GM21786 (cell line): ENCODE data around the gene SPATA31E1.
"Not testable (repeated sequence)": the region's sequence is repeated elsewhere in the genome, so short reads cannot be mapped to it uniquely, and the experiment has no call there.

Experiments
- ATAC-seq: cut with Tn5 transposase; IDR thresholded peaks from one replicate; pipeline ENCODE4 v1.9.1; 2021; ENCODE audit not compliant: unreplicated experiment

Gene SPATA31E1

DNA sequence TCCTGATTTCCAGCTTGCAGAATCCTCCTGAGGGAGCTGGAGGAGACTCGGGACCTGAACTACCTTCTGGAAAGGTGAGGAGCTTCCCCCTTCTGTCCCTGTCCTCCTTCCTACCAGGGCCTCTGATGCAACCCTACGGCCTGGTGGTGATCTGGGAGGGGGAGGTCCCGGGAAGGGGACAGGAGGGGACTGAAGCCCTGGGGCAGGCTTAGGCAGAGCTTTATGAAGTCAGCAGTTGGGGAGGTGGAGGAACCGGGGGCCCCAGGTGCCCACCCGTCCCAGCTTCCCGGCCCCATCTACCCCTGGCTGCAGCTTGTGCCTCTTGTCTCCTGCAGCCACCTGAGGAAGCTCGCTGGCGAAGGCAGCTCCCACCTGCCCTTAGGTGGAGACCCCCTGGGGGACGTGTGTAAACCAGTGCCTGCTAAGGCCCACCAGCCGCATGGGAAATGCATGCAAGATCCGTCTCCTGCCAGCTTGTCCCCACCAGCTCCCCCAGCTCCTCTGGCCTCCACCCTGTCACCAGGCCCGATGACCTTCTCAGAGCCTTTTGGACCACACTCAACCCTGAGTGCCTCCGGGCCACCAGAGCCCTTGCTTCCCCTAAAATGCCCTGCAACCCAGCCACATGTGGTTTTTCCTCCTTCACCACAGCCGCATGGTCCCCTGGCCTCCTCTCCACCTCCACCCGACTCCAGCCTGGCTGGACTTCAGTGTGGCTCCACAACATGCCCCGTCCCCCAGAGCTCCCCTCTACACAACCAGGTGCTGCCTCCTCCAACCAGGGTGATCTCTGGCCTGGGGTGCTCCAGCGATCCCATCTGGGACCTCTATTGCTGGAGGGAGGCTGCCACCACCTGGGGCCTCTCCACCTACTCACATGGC is 2.1 kb downstream of the SPATA31E1 start:
- no peak for ATAC-seq

DNA sequence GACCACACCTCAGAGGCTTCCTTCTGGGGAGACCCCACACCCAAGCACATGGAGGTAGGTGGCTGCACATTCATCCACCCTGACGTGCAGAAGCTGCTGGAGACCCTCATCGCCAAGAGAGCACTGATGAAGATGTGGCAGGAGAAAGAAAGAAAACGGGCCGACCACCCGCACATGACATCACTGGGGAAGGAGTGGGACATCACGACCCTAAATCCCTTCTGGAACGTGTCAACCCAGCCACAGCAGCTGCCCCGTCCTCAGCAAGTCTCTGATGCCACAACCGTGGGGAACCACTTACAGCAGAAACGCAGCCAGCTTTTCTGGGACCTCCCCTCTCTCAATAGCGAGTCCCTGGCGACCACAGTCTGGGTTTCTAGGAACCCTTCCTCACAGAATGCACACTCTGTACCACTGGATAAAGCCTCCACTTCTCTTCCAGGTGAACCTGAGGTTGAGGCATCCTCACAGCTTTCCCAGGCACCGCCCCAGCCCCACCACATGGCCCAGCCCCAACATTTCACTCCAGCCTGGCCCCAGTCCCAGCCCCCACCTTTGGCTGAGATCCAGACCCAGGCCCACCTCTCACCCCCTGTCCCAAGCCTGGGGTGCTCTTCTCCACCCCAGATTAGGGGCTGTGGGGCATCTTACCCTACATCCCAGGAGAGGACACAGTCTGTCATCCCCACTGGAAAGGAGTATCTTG is 3.0 kb downstream of the SPATA31E1 start:
- no peak for ATAC-seq

DNA sequence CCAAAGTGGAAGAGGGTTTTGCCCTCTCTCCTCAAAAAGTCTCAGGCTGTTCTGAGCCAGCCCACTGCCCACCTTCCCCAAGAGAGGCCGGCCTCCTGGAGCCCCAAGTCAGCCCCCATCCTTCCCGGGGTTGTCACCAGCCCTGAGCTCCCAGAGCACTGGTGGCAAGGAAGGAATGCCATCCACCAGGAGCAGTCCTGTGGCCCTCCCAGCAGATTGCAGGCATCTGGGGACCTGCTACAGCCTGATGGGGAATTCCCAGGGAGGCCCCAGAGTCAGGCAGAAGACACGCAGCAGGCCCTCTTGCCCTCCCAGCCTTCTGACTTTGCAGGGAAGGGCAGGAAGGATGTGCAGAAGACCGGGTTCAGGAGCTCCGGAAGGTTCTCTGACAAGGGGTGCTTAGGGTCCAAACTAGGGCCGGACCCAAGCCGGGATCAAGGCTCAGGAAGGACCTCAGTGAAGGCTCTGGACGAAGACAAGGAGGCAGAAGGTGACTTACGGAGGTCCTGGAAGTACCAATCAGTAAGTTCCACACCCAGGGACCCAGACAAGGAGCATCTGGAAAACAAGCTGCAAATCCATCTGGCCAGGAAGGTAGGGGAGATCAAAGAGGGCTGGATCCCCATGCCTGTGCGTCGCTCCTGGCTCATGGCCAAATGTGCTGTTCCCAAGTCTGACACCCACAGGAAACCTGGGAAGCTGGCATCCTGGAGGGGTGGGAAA is 3.7 kb downstream of the SPATA31E1 start:
- no peak for ATAC-seq

DNA sequence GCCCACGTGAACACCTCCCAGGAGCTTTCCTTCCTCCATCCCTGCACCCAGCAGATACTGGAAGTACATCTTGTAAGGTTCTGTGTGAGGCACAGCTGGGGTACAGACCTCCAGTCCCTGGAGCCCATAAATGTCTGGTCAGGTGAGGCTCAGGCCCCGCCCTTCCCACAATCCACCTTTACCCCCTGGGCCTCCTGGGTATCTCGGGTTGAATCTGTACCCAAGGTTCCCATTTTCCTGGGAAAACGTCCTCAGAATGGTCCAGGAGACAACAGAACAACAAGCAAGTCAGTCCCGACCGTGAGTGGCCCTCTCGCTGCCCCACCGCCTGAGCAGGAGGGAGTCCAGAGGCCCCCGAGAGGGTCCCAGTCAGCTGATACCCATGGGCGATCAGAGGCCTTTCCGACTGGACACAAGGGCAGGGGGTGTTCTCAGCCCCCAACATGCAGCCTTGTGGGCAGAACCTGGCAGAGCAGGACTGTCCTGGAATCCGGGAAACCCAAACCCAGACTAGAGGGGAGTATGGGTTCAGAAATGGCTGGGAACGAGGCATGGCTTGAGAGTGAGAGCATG is 4.3 kb downstream of the SPATA31E1 start:
- ATAC-seq = no peak

GRCh38 chr9:87887661-87888480 is 5.2 kb downstream of the SPATA31E1 start:
- no peak for ATAC-seq

DNA sequence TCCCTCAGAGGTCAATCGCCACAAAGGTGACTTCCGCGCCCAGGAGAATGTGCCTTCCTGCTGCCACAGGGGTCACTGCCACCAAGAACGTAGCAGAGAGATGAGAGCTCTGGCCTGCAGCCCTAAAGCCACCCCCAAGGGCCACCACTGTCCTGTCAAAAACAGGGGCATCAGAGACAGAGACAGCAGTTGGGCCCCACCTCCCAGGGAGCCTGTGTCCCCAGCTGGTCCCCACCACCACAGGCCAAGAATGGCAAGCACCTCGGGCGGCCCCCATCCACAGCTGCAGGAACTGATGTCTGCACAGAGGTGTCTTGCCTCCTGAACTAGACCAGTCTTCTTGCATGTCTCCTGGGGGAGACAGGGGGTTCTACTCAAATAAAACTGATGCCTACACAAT is 5.8 kb downstream of the SPATA31E1 start:
- ATAC-seq = no peak

- ATAC-seq = no peak
These were observed 6.6 kb downstream of the SPATA31E1 start for GRCh38 chr9:87889065-87889881.

- no peak for ATAC-seq
These were observed 7.2 kb downstream of the SPATA31E1 start for GRCh38 chr9:87889882-87890252.

DNA sequence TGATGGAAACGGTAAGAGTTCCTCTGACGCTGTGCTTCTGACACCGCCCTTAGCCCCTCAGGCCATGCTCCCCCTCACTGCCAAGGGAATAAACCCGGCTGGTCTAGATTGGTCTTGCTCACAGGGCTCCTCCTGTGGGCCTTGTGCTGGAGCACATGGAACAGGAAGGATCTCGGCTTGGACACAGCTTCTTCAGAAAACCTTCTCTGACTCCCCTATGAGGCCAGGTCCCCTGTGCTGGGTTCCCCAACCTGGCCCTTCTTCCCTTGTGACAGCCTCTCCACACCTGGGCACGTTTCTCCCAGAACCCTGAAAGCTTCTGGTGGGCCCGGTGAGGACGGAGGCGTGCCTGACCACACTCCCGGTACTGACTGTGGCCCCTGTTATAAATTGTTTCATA is 8.2 kb downstream of the SPATA31E1 start:
- no peak for ATAC-seq

DNA sequence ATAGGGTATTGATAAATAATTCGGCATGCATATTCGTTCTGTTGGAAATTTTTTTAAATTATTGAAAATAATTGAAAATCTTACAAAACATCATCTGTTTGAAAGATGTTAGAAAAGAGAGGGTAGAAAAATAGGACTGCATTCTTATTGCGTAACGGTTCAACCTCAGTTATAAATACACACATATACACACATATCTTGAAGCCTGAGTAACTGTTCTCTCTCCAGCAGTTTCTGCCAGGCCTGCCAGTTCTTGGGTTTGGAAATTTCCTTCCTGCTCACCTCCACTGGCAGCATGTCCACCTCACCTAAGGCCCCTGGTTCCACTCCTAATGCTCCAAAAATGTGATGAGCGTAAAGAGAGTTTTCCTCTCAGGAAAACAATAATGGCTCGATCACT is 9.1 kb downstream of the SPATA31E1 start:
- no peak for ATAC-seq

GRCh38 chr9:87892956-87893355 is 10.3 kb downstream of the SPATA31E1 start:
- no peak for ATAC-seq

GRCh38 chr9:87894998-87895625 is 12.4 kb downstream of the SPATA31E1 start:
- ATAC-seq = no peak

GRCh38 chr9:87896891-87897290 is 14.2 kb downstream of the SPATA31E1 start:
- no peak for ATAC-seq

DNA sequence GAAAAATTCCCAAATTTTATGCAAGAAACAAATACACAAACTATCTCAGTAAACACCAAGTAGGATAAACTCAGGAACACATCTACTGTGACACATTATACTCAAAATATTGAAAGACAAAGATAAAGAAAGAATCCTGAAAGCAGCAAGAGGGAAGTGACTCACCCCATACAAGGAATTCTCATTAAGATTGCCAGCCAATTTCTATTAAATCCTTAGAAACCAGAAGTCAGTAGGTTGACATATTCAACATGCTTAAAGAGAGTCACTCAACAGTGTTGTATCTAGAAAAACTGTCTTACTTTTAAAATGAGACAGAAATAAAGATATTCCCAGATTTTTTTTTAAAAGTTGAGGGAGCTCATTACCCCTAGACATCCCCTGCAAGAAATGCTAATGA is 15.5 kb downstream of the SPATA31E1 start:
- ATAC-seq = no peak

- ATAC-seq = not testable (repeated sequence)
These were observed 19.7 kb downstream of the SPATA31E1 start for GRCh38 chr9:87902371-87902770.

DNA sequence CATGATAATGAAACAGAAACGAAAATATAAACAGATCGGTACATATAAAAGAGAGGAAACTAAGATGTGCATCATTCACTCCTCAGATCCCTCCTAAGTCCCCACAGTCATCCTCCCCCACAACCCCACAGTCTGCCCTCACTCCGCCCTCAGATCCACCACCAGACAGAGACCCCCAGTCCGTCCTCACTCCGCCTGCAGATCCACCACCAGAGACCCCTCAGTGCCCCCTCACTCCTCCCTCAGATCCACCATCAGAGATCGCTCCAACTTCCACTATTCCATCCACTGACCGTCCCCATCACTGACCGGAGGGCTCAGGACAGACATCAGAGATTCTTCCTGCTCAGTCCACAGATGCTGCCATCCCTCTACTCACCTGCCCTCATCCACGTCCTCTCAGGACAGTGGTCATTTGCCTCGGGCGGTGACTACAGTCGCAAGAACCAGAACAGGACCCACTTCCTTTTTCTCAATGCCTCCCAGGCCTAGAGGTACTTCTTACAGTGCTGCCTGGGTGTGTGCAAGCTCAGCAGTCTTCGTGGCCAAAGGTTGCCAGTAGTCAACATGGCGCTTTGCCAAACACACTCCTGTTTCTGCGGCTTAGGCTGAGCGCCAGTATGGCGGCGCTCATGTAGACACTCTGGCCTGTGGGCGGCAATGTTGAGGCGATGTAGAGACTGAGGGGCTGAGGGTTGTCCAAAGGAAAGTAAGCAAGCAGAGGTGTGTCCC is 26.8 kb downstream of the SPATA31E1 start:
- no peak for ATAC-seq

DNA sequence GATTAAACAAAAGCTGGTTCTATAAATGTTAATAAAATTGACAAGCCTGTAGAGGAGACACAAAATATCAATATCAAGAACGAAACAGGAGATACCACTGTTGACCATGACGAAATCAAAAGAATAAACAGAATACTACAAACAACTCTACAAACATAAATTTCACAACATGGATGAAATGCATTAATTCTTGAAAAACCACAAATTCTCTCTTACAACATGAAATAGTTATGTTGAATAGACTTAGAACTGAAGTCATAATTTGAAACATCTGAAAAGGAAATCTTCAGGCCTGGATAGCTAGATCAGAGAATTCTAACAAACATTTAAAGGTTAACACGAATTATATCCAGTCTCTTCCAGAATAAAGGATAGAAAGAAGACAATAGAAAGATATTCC is 28.1 kb downstream of the SPATA31E1 start:
- no peak for ATAC-seq

DNA sequence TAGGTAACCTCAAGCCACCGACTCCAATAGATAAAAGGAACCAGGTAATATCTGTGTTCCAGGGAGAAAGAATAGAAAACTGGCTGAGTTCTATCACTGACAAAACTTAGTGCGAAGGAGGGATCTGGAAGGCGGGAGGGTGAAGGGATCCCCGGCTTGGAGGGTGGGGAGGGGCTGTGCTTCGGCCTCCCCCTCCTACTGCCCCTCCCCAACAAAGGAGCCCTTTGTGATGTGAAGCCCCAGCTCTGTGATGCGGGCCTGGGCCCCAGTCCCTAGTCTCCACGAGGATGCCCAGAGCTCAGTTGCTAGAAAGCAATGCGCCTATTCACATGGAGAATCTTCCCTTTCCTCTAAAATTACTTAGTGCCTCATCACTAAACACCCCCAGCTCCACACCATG is 35.0 kb downstream of the SPATA31E1 start, which contains the start of gene SPATA31C1:
TSS of gene SPATA31C1 (plus strand) at position 301 of the 400 bp plus-strand sequence.
- ATAC-seq = not testable (repeated sequence)
